Measurements from ENCODE around the gene FDX1. TPM values are rescaled to one million over a fixed set of nuclear protein-coding genes. Genes with fewer than 3 reads are reported as not detected.

Gene FDX1
- total RNA-seq, 1 experiment from 2014 or later, result 9.9 TPM

GRCh38 chr11:110450246-110450645, 20.5 kb downstream of the FDX1 start:
- Mint-ChIP-seq H3K27me3 (ENCODE audit: low read depth) (no peaks in the 10 kb centered on the region), H3K4me1 (no peaks in the 10 kb centered on the region), H3K36me3 (peaks cover 3% of the 10 kb centered on the region; the same call in 1 of the 2 replicates), H3K27ac (no peak overlapping the region), H3K4me3 (no peak overlapping the region), H3K9me3 (peaks cover 3% of the 10 kb centered on the region; the same call in 1 of the 2 replicates)
- DNase-seq (ENCODE audit: low spot score), result no peak
- TF ChIP-seq TP53 (CRISPR knock-in tag; IDR thresholded peaks at IDR 0.05), result no peak
- TF ChIP-seq, protein P1, sequence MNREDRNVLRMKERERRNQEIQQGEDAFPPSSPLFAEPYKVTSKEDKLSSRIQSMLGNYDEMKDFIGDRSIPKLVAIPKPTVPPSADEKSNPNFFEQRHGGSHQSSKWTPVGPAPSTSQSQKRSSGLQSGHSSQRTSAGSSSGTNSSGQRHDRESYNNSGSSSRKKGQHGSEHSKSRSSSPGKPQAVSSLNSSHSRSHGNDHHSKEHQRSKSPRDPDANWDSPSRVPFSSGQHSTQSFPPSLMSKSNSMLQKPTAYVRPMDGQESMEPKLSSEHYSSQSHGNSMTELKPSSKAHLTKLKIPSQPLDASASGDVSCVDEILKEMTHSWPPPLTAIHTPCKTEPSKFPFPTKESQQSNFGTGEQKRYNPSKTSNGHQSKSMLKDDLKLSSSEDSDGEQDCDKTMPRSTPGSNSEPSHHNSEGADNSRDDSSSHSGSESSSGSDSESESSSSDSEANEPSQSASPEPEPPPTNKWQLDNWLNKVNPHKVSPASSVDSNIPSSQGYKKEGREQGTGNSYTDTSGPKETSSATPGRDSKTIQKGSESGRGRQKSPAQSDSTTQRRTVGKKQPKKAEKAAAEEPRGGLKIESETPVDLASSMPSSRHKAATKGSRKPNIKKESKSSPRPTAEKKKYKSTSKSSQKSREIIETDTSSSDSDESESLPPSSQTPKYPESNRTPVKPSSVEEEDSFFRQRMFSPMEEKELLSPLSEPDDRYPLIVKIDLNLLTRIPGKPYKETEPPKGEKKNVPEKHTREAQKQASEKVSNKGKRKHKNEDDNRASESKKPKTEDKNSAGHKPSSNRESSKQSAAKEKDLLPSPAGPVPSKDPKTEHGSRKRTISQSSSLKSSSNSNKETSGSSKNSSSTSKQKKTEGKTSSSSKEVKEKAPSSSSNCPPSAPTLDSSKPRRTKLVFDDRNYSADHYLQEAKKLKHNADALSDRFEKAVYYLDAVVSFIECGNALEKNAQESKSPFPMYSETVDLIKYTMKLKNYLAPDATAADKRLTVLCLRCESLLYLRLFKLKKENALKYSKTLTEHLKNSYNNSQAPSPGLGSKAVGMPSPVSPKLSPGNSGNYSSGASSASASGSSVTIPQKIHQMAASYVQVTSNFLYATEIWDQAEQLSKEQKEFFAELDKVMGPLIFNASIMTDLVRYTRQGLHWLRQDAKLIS (CRISPR knock-in tag; IDR thresholded peaks at IDR 0.05; ENCODE audit: borderline replicate concordance), result no peak
- TF ChIP-seq ZNF121 (CRISPR knock-in tag; IDR thresholded peaks at IDR 0.05), result no peak
- no peak for TF ChIP-seq ZNF219 (CRISPR knock-in tag; IDR thresholded peaks at IDR 0.05; ENCODE audit: borderline replicate concordance)
- TF ChIP-seq ETV6 (CRISPR knock-in tag; IDR thresholded peaks at IDR 0.05), result no peak
- TF ChIP-seq CBFB (CRISPR knock-in tag; IDR thresholded peaks at IDR 0.05; ENCODE audit: low read depth), result no peak
- TF ChIP-seq, protein P2, sequence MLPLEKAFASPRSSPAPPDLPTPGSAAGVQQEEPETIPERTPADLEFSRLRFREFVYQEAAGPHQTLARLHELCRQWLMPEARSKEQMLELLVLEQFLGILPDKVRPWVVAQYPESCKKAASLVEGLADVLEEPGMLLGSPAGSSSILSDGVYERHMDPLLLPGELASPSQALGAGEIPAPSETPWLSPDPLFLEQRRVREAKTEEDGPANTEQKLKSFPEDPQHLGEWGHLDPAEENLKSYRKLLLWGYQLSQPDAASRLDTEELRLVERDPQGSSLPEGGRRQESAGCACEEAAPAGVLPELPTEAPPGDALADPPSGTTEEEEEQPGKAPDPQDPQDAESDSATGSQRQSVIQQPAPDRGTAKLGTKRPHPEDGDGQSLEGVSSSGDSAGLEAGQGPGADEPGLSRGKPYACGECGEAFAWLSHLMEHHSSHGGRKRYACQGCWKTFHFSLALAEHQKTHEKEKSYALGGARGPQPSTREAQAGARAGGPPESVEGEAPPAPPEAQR (CRISPR knock-in tag; IDR thresholded peaks at IDR 0.05), result no peak
- TF ChIP-seq ATF6 (CRISPR knock-in tag; IDR thresholded peaks at IDR 0.05), result no peak
- TF ChIP-seq CDX4 (CRISPR knock-in tag; IDR thresholded peaks at IDR 0.05; ENCODE audit: borderline replicate concordance), result no peak
- TF ChIP-seq E2F1 (CRISPR knock-in tag; IDR thresholded peaks at IDR 0.05), result no peak
- no peak for ATAC-seq
- CTCF ChIA-PET, result no interaction called here
- POLR2A ChIA-PET, result no interaction called here

DNA sequence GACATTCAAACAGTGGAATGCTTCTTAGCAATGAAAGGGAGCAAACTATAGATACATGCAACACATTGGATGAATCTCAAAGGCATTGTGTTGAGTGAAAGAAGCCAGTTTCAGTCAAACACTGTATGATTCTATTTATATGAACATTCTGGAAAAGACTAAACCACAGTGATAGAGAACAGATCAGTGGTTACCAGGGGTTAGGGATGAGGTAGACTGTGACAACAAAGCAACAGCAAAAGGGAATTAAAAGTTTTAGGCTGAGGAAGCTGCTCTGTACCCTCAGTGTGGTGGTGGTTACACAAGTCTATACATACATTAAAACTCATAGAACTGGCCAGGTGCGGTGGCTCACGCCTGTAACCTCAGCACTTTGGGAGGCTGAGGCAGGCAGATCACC, 23.0 kb downstream of the FDX1 start:
- Mint-ChIP-seq H3K4me3 (no peak overlapping the region), H3K27me3 (ENCODE audit: low read depth) (no peaks in the 10 kb centered on the region), H3K36me3 (peaks cover 3% of the 10 kb centered on the region; the same call in 1 of the 2 replicates), H3K9me3 (peaks cover 3% of the 10 kb centered on the region; the same call in 1 of the 2 replicates), H3K27ac (no peak overlapping the region), H3K4me1 (no peaks in the 10 kb centered on the region)
- ATAC-seq (no peak), DNase-seq (ENCODE audit: low spot score) (no peak)
- ChIA-PET CTCF (interaction anchor here (0.7 kb wide), 1 partner anchor 50 kb away, joined by 5 read pairs; no protein-coding TSS in a partner anchor), POLR2A (no interaction called here)
- TF ChIP-seq ZBTB43 (CRISPR knock-in tag; IDR thresholded peaks at IDR 0.05) (no peak), TCF7 (CRISPR knock-in tag; IDR thresholded peaks at IDR 0.05; ENCODE audit: low read depth) (no peak), CREB1 (CRISPR knock-in tag; IDR thresholded peaks at IDR 0.05) (no peak), SOX15 (CRISPR knock-in tag; IDR thresholded peaks at IDR 0.05) (no peak), ZNF423 (CRISPR knock-in tag; IDR thresholded peaks at IDR 0.05) (no peak), ZBTB21 (CRISPR knock-in tag; IDR thresholded peaks at IDR 0.05; ENCODE audit: borderline replicate concordance) (no peak), NFE2L1 (CRISPR knock-in tag; IDR thresholded peaks at IDR 0.05) (no peak), MXD4 (CRISPR knock-in tag; IDR thresholded peaks at IDR 0.05; ENCODE audit: borderline replicate concordance) (no peak), ATF1 (CRISPR knock-in tag; IDR thresholded peaks at IDR 0.05) (no peak), TEAD1 (CRISPR knock-in tag; IDR thresholded peaks at IDR 0.05) (no peak)
- TF ChIP-seq, protein P2 (CRISPR knock-in tag; IDR thresholded peaks at IDR 0.05), result no peak
- TF ChIP-seq, protein P3, sequence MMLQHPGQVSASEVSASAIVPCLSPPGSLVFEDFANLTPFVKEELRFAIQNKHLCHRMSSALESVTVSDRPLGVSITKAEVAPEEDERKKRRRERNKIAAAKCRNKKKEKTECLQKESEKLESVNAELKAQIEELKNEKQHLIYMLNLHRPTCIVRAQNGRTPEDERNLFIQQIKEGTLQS (CRISPR knock-in tag; conservative IDR thresholded peaks at IDR 0.05), result no peak

Data from WTC11 (cell line).